ENCODE results near the gene CELF4. TPM values are rescaled to one million over a fixed set of nuclear protein-coding genes. Genes with fewer than 3 reads are reported as not detected.
A peak's percentile ranks its signal among the peaks of the same experiment; 100 is the strongest.
"Not testable (repeated sequence)": the region's sequence is repeated elsewhere in the genome, so short reads cannot be mapped to it uniquely, and the experiment has no call there.

CELF4 gene
- total and polyA plus RNA-seq, 5 donors from 2014 or later: 0.08 to 0.30 (median 0.08) TPM; not detected in 2

DNA sequence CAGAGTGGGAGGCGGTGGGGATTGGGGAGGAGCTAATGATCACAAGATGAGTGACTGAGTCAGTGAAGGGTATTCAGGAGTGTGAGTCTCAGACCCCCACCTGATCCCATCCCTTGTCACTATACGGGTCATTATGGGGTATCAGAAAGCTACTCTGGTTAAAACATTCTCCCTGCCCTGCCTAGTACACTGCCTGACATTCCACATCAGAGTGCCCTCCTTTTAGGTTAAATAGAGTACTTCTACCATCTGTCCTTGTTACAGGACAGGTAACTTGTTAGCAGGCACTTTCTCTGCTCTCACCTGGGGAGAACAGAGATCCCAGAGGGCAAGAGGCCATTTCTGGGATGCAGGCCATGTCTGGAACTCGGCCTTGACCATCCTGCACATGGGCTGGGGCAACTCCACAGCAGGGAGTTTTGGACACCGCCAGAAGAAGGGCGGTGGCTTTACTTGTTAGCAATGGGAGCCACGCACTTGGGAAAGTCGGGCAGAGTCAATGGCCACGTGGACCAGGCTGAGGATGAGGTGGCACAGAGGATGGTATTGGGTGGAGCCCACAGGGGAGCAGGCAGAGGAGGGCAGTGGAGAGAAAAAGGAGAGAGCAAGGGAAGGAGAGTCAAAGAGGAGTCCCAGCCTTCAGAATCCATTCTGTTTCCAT, 98.5 kb downstream of the CELF4 start:
- no peak for ATAC-seq (ENCODE audit: low read depth in 2 of 2)
- no peak overlapping the region for H3K27ac Mint-ChIP-seq

DNA sequence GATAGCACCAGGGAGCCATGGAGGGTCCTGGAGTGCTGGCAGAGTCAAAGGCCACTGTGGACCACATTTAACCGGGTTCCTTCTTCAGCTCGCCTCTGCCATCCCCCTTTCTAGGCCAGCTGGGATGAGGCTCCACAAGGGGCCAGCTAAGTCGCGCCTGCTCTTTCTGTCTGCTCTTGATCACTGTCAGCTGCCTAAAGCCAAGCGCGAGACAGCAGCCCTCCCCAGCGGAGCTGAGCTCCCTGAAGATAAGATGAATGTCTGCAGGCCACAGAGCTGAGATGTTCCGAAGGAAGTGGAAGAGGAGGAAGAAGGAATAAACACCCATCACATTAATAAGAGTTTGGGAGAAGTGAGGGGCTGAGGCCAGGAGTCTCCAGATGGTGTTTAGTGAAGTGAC, 99.6 kb downstream of the CELF4 start:
- H3K36me3 ChIP-seq (ENCODE audit: control insufficient read depth, insufficient read depth, low read length): no peaks in the 10 kb centered on the region
- H3K9me3 ChIP-seq (ENCODE audit: control insufficient read depth in 2 of 2, low read length in 2 of 2): no peaks in the 10 kb centered on the region
- H3K27ac ChIP-seq (ENCODE audit: insufficient read depth, low read length, poor library complexity, severe bottlenecking): no peak overlapping the region
- no peak overlapping the region for H3K4me3 ChIP-seq (ENCODE audit: low read depth, low read length)
- peaks cover 0 to 2% (median 0%) of the 10 kb centered on the region in 7 donors for H3K9me3 Mint-ChIP-seq
- H3K4me1 ChIP-seq (ENCODE audit: control insufficient read depth, insufficient read depth, low read length, poor library complexity, severe bottlenecking): no peaks in the 10 kb centered on the region
- DNase-seq (no peak), ATAC-seq (ENCODE audit: low read depth in 2 of 2) (no peak)
- no peak overlapping the region for H3K4me3 Mint-ChIP-seq
- no peaks in the 10 kb centered on the region for H3K27me3 ChIP-seq (ENCODE audit: control insufficient read depth, insufficient read depth, low read length)
- no peaks in the 10 kb centered on the region for H3K4me1 Mint-ChIP-seq
- H3K27ac Mint-ChIP-seq: peak overlapping the region in 1 of 3 donors; percentile 45
- H3K36me3 Mint-ChIP-seq: no peaks in the 10 kb centered on the region
- H3K27me3 Mint-ChIP-seq: peaks cover under 1% of the 10 kb centered on the region

More for the DNA sequence above, 98.5 kb downstream of the CELF4 start:
- Histone ChIP-seq H3K36me3 (ENCODE audit: control insufficient read depth, insufficient read depth, low read length) (no peaks in the 10 kb centered on the region), H3K4me1 (ENCODE audit: control insufficient read depth, insufficient read depth, low read length, poor library complexity, severe bottlenecking) (no peaks in the 10 kb centered on the region), H3K27ac (ENCODE audit: insufficient read depth, low read length, poor library complexity, severe bottlenecking) (no peak overlapping the region), H3K9me3 (ENCODE audit: control insufficient read depth in 2 of 2, low read length in 2 of 2) (no peaks in the 10 kb centered on the region), H3K27me3 (ENCODE audit: control insufficient read depth, insufficient read depth, low read length) (no peaks in the 10 kb centered on the region), H3K4me3 (ENCODE audit: low read depth, low read length) (no peak overlapping the region)
- peaks cover 0 to 2% (median 0%) of the 10 kb centered on the region in 7 donors for H3K9me3 Mint-ChIP-seq
- H3K4me3 Mint-ChIP-seq: no peak overlapping the region
- H3K36me3 Mint-ChIP-seq: no peaks in the 10 kb centered on the region
- peaks cover 5% of the 10 kb centered on the region for H3K27me3 Mint-ChIP-seq
- no peak for DNase-seq
- H3K4me1 Mint-ChIP-seq: no peaks in the 10 kb centered on the region

DNA sequence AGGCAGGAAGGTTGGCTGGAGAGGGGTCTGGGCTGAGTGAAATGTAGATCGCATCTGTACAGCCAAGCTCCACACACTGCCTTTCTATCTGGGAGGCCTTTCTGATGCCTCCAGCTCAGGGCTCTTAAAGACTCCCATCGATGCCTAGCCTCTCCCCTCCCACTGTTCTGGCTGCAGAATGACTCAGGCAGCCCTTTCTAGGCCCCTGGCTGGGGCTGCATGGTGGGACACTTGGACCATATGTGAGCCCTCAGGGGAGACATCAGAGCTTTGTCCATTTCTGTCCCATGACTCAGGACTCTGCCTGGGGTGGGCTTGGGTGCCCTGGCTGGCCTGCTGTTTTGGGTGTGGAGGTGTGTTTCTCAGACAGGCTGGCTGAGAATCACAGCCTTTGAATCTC, 101.3 kb downstream of the CELF4 start:
- H3K4me1 ChIP-seq (ENCODE audit: control insufficient read depth, insufficient read depth, low read length, poor library complexity, severe bottlenecking): no peaks in the 10 kb centered on the region
- H3K4me3 Mint-ChIP-seq: no peak overlapping the region
- no peaks in the 10 kb centered on the region for H3K9me3 ChIP-seq (ENCODE audit: control insufficient read depth in 2 of 2, low read length in 2 of 2)
- H3K27ac Mint-ChIP-seq: no peak overlapping the region
- no peaks in the 10 kb centered on the region for H3K36me3 ChIP-seq (ENCODE audit: control insufficient read depth, insufficient read depth, low read length)
- H3K27ac ChIP-seq (ENCODE audit: insufficient read depth, low read length, poor library complexity, severe bottlenecking): no peak overlapping the region
- no peaks in the 10 kb centered on the region for H3K27me3 ChIP-seq (ENCODE audit: control insufficient read depth, insufficient read depth, low read length)
- no peaks in the 10 kb centered on the region for H3K4me1 Mint-ChIP-seq
- no peaks in the 10 kb centered on the region for H3K27me3 Mint-ChIP-seq
- H3K4me3 ChIP-seq (ENCODE audit: low read depth, low read length): no peak overlapping the region
- H3K36me3 Mint-ChIP-seq: no peaks in the 10 kb centered on the region
- peaks cover 0 to 2% (median 0%) of the 10 kb centered on the region in 7 donors for H3K9me3 Mint-ChIP-seq
- ATAC-seq (ENCODE audit: low read depth in 2 of 2) (no peak), DNase-seq (no peak)

DNA sequence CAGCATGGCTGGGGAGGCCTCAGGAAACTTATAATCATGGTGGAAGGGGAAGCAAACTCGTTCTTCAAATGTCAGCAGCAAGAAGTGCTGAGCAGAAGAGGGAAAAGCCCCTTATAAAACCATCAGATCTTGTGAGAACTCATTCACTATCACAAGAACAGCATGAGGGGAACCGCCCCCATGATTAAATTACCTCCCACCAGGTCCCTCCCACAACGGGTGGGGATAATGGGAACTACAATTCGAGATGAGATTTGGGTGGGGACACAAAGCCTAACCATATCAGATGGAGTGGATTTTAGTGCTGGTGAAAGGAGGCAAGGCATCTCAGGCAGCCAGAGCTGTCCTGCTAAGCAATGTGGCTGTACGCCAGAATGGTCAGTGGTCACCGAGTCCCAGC, 104.3 kb downstream of the CELF4 start:
- not testable (repeated sequence) for H3K4me3 Mint-ChIP-seq; H3K36me3 ChIP-seq (ENCODE audit: control insufficient read depth, insufficient read depth, low read length); H3K4me3 ChIP-seq (ENCODE audit: low read depth, low read length); DNase-seq; H3K27ac Mint-ChIP-seq; H3K9me3 Mint-ChIP-seq; H3K4me1 Mint-ChIP-seq; H3K36me3 Mint-ChIP-seq; H3K9me3 ChIP-seq (ENCODE audit: control insufficient read depth in 2 of 2, low read length in 2 of 2); H3K27me3 Mint-ChIP-seq; H3K27ac ChIP-seq (ENCODE audit: insufficient read depth, low read length, poor library complexity, severe bottlenecking); H3K4me1 ChIP-seq (ENCODE audit: control insufficient read depth, insufficient read depth, low read length, poor library complexity, severe bottlenecking); ATAC-seq (ENCODE audit: low read depth in 2 of 2); H3K27me3 ChIP-seq (ENCODE audit: control insufficient read depth, insufficient read depth, low read length)

DNA sequence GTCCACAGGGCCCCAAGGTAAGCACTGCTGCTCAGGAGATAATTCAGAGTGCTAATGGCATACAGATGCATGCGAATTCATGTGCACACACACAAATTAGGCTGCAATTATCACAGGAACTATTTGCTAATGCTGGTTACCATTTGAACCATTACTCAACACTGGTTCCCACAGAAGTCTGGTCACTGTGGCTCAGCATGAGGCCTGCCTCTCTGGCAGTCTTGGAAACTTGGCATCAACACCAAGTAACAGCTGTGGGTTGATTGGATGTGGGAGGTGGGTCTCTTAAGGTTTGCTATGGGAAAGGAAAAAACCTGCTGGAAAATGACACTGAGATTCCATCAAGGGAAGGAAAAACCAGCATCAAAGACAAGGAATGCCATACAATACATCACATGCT, 105.0 kb downstream of the CELF4 start:
- no peaks in the 10 kb centered on the region for H3K4me1 Mint-ChIP-seq
- Histone ChIP-seq H3K4me3 (ENCODE audit: low read depth, low read length) (no peak overlapping the region), H3K27ac (ENCODE audit: insufficient read depth, low read length, poor library complexity, severe bottlenecking) (no peak overlapping the region), H3K27me3 (ENCODE audit: control insufficient read depth, insufficient read depth, low read length) (no peaks in the 10 kb centered on the region), H3K9me3 (ENCODE audit: control insufficient read depth in 2 of 2, low read length in 2 of 2) (no peaks in the 10 kb centered on the region), H3K36me3 (ENCODE audit: control insufficient read depth, insufficient read depth, low read length) (no peaks in the 10 kb centered on the region), H3K4me1 (ENCODE audit: control insufficient read depth, insufficient read depth, low read length, poor library complexity, severe bottlenecking) (no peaks in the 10 kb centered on the region)
- peaks cover 0 to 2% (median 0%) of the 10 kb centered on the region in 7 donors for H3K9me3 Mint-ChIP-seq
- H3K27me3 Mint-ChIP-seq: no peaks in the 10 kb centered on the region
- H3K4me3 Mint-ChIP-seq: no peak overlapping the region
- H3K36me3 Mint-ChIP-seq: no peaks in the 10 kb centered on the region
- ATAC-seq (ENCODE audit: low read depth in 2 of 2) (no peak), DNase-seq (no peak)
- H3K27ac Mint-ChIP-seq: no peak overlapping the region

DNA sequence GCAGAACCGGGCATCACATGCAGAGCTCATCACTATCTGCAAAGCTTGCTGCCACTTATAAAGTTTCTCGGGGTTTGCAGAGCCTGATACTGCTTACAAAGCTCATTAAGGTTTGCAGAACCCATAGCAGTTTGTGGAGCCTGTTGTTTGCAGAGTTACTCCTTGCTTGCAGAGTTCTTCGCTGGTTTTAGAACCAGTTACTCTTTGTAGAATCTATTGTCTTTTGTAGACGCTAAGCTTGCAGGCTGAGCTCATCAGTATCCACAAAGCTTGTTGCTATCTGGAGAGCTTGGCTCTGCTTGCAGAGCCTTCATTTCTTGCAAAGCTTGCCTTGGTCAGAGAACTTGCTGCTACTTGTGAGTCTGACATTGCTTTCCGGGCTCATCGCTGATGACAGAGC, 106.9 kb downstream of the CELF4 start:
- DNase-seq (no peak), ATAC-seq (ENCODE audit: low read depth in 2 of 2) (no peak)
- Histone ChIP-seq H3K36me3 (ENCODE audit: control insufficient read depth, insufficient read depth, low read length) (no peaks in the 10 kb centered on the region), H3K27ac (ENCODE audit: insufficient read depth, low read length, poor library complexity, severe bottlenecking) (no peak overlapping the region), H3K9me3 (ENCODE audit: control insufficient read depth in 2 of 2, low read length in 2 of 2) (no peaks in the 10 kb centered on the region), H3K4me3 (ENCODE audit: low read depth, low read length) (no peak overlapping the region), H3K27me3 (ENCODE audit: control insufficient read depth, insufficient read depth, low read length) (no peaks in the 10 kb centered on the region), H3K4me1 (ENCODE audit: control insufficient read depth, insufficient read depth, low read length, poor library complexity, severe bottlenecking) (no peaks in the 10 kb centered on the region)
- Mint-ChIP-seq H3K4me1 (no peaks in the 10 kb centered on the region), H3K36me3 (no peaks in the 10 kb centered on the region), H3K27me3 (no peaks in the 10 kb centered on the region), H3K27ac (no peak overlapping the region), H3K4me3 (no peak overlapping the region), H3K9me3 (peaks cover 0 to 2% (median 0%) of the 10 kb centered on the region in 7 donors)

DNA sequence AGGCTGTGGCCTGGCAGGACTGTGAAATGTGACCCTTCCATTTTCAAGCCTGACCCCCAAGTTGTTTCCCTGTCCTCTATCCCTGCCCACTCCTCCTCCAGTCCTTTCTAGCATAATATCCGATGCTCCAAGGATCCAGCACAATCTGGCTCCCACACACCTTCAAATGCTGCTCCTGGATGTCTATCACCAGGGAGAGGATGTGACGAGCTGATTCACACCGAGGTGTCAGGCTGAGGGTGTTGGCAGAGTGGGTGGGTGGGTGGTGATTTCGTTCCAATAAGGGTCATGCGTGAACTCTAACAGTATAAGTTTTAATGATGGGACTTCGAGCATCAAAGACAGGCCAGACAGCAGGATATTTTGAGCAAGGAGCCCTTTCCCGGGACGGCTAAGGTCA, 107.8 kb downstream of the CELF4 start:
- peaks cover 0 to 2% (median 0%) of the 10 kb centered on the region in 7 donors for H3K9me3 Mint-ChIP-seq
- Histone ChIP-seq H3K27me3 (ENCODE audit: control insufficient read depth, insufficient read depth, low read length) (no peaks in the 10 kb centered on the region), H3K9me3 (ENCODE audit: control insufficient read depth in 2 of 2, low read length in 2 of 2) (no peaks in the 10 kb centered on the region), H3K4me1 (ENCODE audit: control insufficient read depth, insufficient read depth, low read length, poor library complexity, severe bottlenecking) (no peaks in the 10 kb centered on the region), H3K36me3 (ENCODE audit: control insufficient read depth, insufficient read depth, low read length) (no peaks in the 10 kb centered on the region), H3K4me3 (ENCODE audit: low read depth, low read length) (no peak overlapping the region), H3K27ac (ENCODE audit: insufficient read depth, low read length, poor library complexity, severe bottlenecking) (no peak overlapping the region)
- ATAC-seq (ENCODE audit: low read depth in 2 of 2) (no peak), DNase-seq (no peak)
- H3K4me1 Mint-ChIP-seq: no peaks in the 10 kb centered on the region
- H3K27me3 Mint-ChIP-seq: no peaks in the 10 kb centered on the region
- no peak overlapping the region for H3K4me3 Mint-ChIP-seq
- H3K36me3 Mint-ChIP-seq: no peaks in the 10 kb centered on the region
- no peak overlapping the region for H3K27ac Mint-ChIP-seq

DNA sequence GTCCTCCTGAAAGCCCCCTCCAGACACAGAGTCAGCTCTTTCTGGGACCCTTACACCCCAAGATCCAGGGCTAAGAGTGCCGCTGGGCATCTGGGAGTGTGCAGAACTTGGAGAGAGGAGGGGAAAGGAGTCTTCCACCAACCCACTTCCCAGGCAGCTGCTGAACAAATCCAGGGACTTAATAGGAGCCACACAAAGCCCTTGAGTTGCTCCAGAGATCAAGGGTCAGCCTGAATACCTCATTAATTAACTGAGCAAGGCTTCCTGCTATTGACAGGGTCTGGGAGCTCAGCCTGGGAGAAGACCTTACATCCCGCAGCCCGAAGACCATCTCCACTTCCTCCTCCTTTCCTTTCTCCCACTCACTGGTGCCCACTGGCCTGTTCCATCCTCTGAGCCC, 108.3 kb downstream of the CELF4 start:
- Histone ChIP-seq H3K4me1 (ENCODE audit: control insufficient read depth, insufficient read depth, low read length, poor library complexity, severe bottlenecking) (no peaks in the 10 kb centered on the region), H3K9me3 (ENCODE audit: control insufficient read depth in 2 of 2, low read length in 2 of 2) (no peaks in the 10 kb centered on the region), H3K27ac (ENCODE audit: insufficient read depth, low read length, poor library complexity, severe bottlenecking) (no peak overlapping the region), H3K27me3 (ENCODE audit: control insufficient read depth, insufficient read depth, low read length) (no peaks in the 10 kb centered on the region), H3K36me3 (ENCODE audit: control insufficient read depth, insufficient read depth, low read length) (no peaks in the 10 kb centered on the region), H3K4me3 (ENCODE audit: low read depth, low read length) (no peak overlapping the region)
- no peak for DNase-seq
- H3K4me1 Mint-ChIP-seq: no peaks in the 10 kb centered on the region
- H3K27ac Mint-ChIP-seq: no peak overlapping the region
- no peak for ATAC-seq (ENCODE audit: low read depth in 2 of 2)
- H3K9me3 Mint-ChIP-seq: peaks cover 0 to 1% (median 0%) of the 10 kb centered on the region in 7 donors
- no peak overlapping the region for H3K4me3 Mint-ChIP-seq
- H3K36me3 Mint-ChIP-seq: no peaks in the 10 kb centered on the region
- H3K27me3 Mint-ChIP-seq: no peaks in the 10 kb centered on the region
